Activated naive CD8-positive, alpha-beta T cell treated with anti-CD3 and anti-CD28 coated beads, Interleukin-2, amount 10 ng/mL, durations not matched to agents 7 days and 5 days (primary cell): Measurements from ENCODE around the gene HSD17B14. TPM values are rescaled to one million over a fixed set of nuclear protein-coding genes. Genes with fewer than 3 reads are reported as not detected.
A peak's percentile ranks its signal among the peaks of the same experiment; 100 is the strongest.

Experiments
- ATAC-seq: fragments of 150-1000 bp; cut with Tn5 transposase; one replicate; pipeline ENCODE4 v1.10.0; 2021; ENCODE audit warnings: low read depth, moderate library complexity
- POLR2A ChIA-PET: fragments of 350-600 bp; sonication (Branson Sonifier 250); formaldehyde crosslinking; loops from one replicate; lab custom pipeline; 2021; ENCODE audit warnings: antibody characterized with exemption; lab: Charles Lee
- DNase-seq: peaks from one replicate; pipeline ENCODE4 v3.0.0; 2021
- H3K27ac Mint-ChIP-seq: one replicate; pipeline ENCODE4 v1.8.0; 2022; ENCODE audit warnings: mild to moderate bottlenecking, mixed read lengths
- H3K27me3 Mint-ChIP-seq: one replicate; pipeline ENCODE4 v1.8.0; 2022; ENCODE audit warnings: mild to moderate bottlenecking, moderate library complexity, mixed read lengths
- H3K36me3 Mint-ChIP-seq: one replicate; pipeline ENCODE4 v1.8.0; 2021; ENCODE audit warnings: mild to moderate bottlenecking, mixed read lengths
- H3K4me1 Mint-ChIP-seq: one replicate; pipeline ENCODE4 v1.8.0; 2021; ENCODE audit warnings: mixed read lengths
- H3K4me3 Mint-ChIP-seq: one replicate; pipeline ENCODE4 v1.8.0; 2022; ENCODE audit warnings: mild to moderate bottlenecking, moderate library complexity, mixed read lengths
- H3K9me3 Mint-ChIP-seq: one replicate; pipeline ENCODE4 v1.8.0; 2021; ENCODE audit warnings: mixed read lengths
- total RNA-seq, 2 experiments: library from RNA; stranded (reverse); gene quantifications; one replicate each; pipeline ENCODE4 v1.2.3, GENCODE V29; 2021

HSD17B14 gene
- total RNA-seq, 2 experiments from 2014 or later = 2.6 to 3.3 TPM

- Mint-ChIP-seq H3K27ac (peak overlapping the region; percentile 82), H3K4me3 (peak overlapping the region; percentile 91), H3K9me3 (no peaks in the 10 kb centered on the region), H3K36me3 (no peaks in the 10 kb centered on the region), H3K27me3 (peaks cover 1% of the 10 kb centered on the region), H3K4me1 (peaks cover 15% of the 10 kb centered on the region)
- DNase-seq (peak; percentile 79), ATAC-seq (peak; percentile 83)
- POLR2A ChIA-PET = interaction anchor here (0.6 to 2.4 kb wide), 9 partner anchors 25 to 191 kb away, joined by 3 to 9 read pairs (median 3); partner anchors contain the start of genes BCAT2, CA11 and PPP1R15A
Observed at GRCh38 chr19:48837051-48837524, 797 bp upstream of the HSD17B14 start.

- DNase-seq (peak; percentile 92), ATAC-seq (peak; percentile 94)
- Mint-ChIP-seq H3K36me3 (no peaks in the 10 kb centered on the region), H3K27ac (peak overlapping the region; percentile 81), H3K4me3 (peak overlapping the region; percentile 91), H3K4me1 (peaks cover 15% of the 10 kb centered on the region), H3K27me3 (peaks cover 1% of the 10 kb centered on the region), H3K9me3 (no peaks in the 10 kb centered on the region)
- POLR2A ChIA-PET = interaction anchor here (1.0 to 2.4 kb wide), 2 partner anchors 37 to 40 kb away, joined by 3 to 9 read pairs; partner anchors contain the start of gene PPP1R15A
Observed at GRCh38 chr19:48835734-48836088, 580 bp downstream of the HSD17B14 start.

GRCh38 chr19:48833977-48834376 lies 2.3 kb downstream of the HSD17B14 start:
- POLR2A ChIA-PET = no interaction called here
- H3K9me3 Mint-ChIP-seq = no peaks in the 10 kb centered on the region
- ATAC-seq = no peak
- H3K36me3 Mint-ChIP-seq = no peaks in the 10 kb centered on the region
- H3K27ac Mint-ChIP-seq = peak overlapping the region; percentile 72
- DNase-seq = no peak
- H3K4me3 Mint-ChIP-seq = no peak overlapping the region
- peaks cover 15% of the 10 kb centered on the region for H3K4me1 Mint-ChIP-seq
- H3K27me3 Mint-ChIP-seq = peaks cover 1% of the 10 kb centered on the region

- ATAC-seq = no peak
- Mint-ChIP-seq H3K4me1 (peaks cover 15% of the 10 kb centered on the region), H3K27ac (no peak overlapping the region), H3K36me3 (no peaks in the 10 kb centered on the region), H3K9me3 (no peaks in the 10 kb centered on the region), H3K27me3 (peaks cover 1% of the 10 kb centered on the region), H3K4me3 (no peak overlapping the region)
- POLR2A ChIA-PET = interaction anchor here (1.5 kb wide), 1 partner anchor 38 kb away, joined by 5 read pairs; no protein-coding TSS in a partner anchor
- DNase-seq = no peak
Observed at GRCh38 chr19:48833049-48833448, 3.2 kb downstream of the HSD17B14 start.

- Mint-ChIP-seq H3K4me1 (peaks cover 6% of the 10 kb centered on the region), H3K27ac (no peak overlapping the region), H3K9me3 (no peaks in the 10 kb centered on the region), H3K36me3 (no peaks in the 10 kb centered on the region), H3K27me3 (peaks cover 1% of the 10 kb centered on the region), H3K4me3 (no peak overlapping the region)
- POLR2A ChIA-PET = interaction anchor here (1.1 kb wide), 1 partner anchor 24 kb away, joined by 3 read pairs; no protein-coding TSS in a partner anchor
- DNase-seq = no peak
- no peak for ATAC-seq
Observed at GRCh38 chr19:48830965-48831364, 5.3 kb downstream of the HSD17B14 start.

GRCh38 chr19:48830088-48830487 lies 6.2 kb downstream of the HSD17B14 start:
- no peak for DNase-seq

GRCh38 chr19:48826606-48827020 lies 9.7 kb downstream of the HSD17B14 start:
- no peaks in the 10 kb centered on the region for H3K36me3 Mint-ChIP-seq
- H3K4me3 Mint-ChIP-seq = no peak overlapping the region
- POLR2A ChIA-PET = no interaction called here

More at GRCh38 chr19:48830088-48830487, 6.2 kb downstream of the HSD17B14 start:
- no peak for ATAC-seq
- no peak overlapping the region for H3K27ac Mint-ChIP-seq
- H3K36me3 Mint-ChIP-seq = no peaks in the 10 kb centered on the region
- H3K9me3 Mint-ChIP-seq = no peaks in the 10 kb centered on the region
- H3K4me1 Mint-ChIP-seq = no peaks in the 10 kb centered on the region
- peaks cover 1% of the 10 kb centered on the region for H3K27me3 Mint-ChIP-seq
- POLR2A ChIA-PET = interaction anchor here (0.6 kb wide), 1 partner anchor 156 kb away, joined by 3 read pairs; no protein-coding TSS in a partner anchor
- H3K4me3 Mint-ChIP-seq = no peak overlapping the region

GRCh38 chr19:48822514-48822913 lies 13.8 kb downstream of the HSD17B14 start:
- Mint-ChIP-seq H3K27ac (no peak overlapping the region), H3K4me3 (no peak overlapping the region), H3K9me3 (no peaks in the 10 kb centered on the region), H3K36me3 (no peaks in the 10 kb centered on the region), H3K27me3 (no peaks in the 10 kb centered on the region), H3K4me1 (no peaks in the 10 kb centered on the region)
- DNase-seq = no peak
- ATAC-seq = no peak
- POLR2A ChIA-PET = no interaction called here

More at GRCh38 chr19:48826606-48827020, 9.7 kb downstream of the HSD17B14 start:
- no peaks in the 10 kb centered on the region for H3K9me3 Mint-ChIP-seq
- ATAC-seq (no peak), DNase-seq (no peak)
- H3K4me1 Mint-ChIP-seq = no peaks in the 10 kb centered on the region
- no peak overlapping the region for H3K27ac Mint-ChIP-seq
- no peaks in the 10 kb centered on the region for H3K27me3 Mint-ChIP-seq

- ATAC-seq (no peak), DNase-seq (no peak)
- Mint-ChIP-seq H3K27me3 (no peaks in the 10 kb centered on the region), H3K36me3 (no peaks in the 10 kb centered on the region), H3K4me3 (no peak overlapping the region), H3K4me1 (no peaks in the 10 kb centered on the region), H3K9me3 (no peaks in the 10 kb centered on the region), H3K27ac (no peak overlapping the region)
- POLR2A ChIA-PET = no interaction called here
Observed at GRCh38 chr19:48821633-48822032, 14.7 kb downstream of the HSD17B14 start.

GRCh38 chr19:48819366-48819816 lies 16.9 kb downstream of the HSD17B14 start:
- no peak overlapping the region for H3K4me3 Mint-ChIP-seq

GRCh38 chr19:48818234-48818820 lies 18.0 kb downstream of the HSD17B14 start:
- Mint-ChIP-seq H3K4me1 (peaks cover 5% of the 10 kb centered on the region), H3K4me3 (no peak overlapping the region), H3K9me3 (no peaks in the 10 kb centered on the region), H3K27ac (no peak overlapping the region), H3K27me3 (no peaks in the 10 kb centered on the region), H3K36me3 (no peaks in the 10 kb centered on the region)
- POLR2A ChIA-PET = interaction anchor here (0.6 kb wide), 1 partner anchor 30 kb away, joined by 3 read pairs; no protein-coding TSS in a partner anchor
- DNase-seq (no peak), ATAC-seq (no peak)

More at GRCh38 chr19:48819366-48819816, 16.9 kb downstream of the HSD17B14 start:
- no peaks in the 10 kb centered on the region for H3K36me3 Mint-ChIP-seq
- H3K27me3 Mint-ChIP-seq = no peaks in the 10 kb centered on the region
- POLR2A ChIA-PET = no interaction called here
- H3K9me3 Mint-ChIP-seq = no peaks in the 10 kb centered on the region
- ATAC-seq (no peak), DNase-seq (no peak)
- H3K4me1 Mint-ChIP-seq = peaks cover 5% of the 10 kb centered on the region
- no peak overlapping the region for H3K27ac Mint-ChIP-seq

GRCh38 chr19:48817585-48818124 lies 18.6 kb downstream of the HSD17B14 start:
- no peaks in the 10 kb centered on the region for H3K27me3 Mint-ChIP-seq
- H3K4me1 Mint-ChIP-seq = peaks cover 5% of the 10 kb centered on the region
- DNase-seq = no peak
- no peaks in the 10 kb centered on the region for H3K9me3 Mint-ChIP-seq
- H3K27ac Mint-ChIP-seq = no peak overlapping the region
- no peaks in the 10 kb centered on the region for H3K36me3 Mint-ChIP-seq
- ATAC-seq = no peak
- POLR2A ChIA-PET = interaction anchor here (0.6 kb wide), 1 partner anchor 30 kb away, joined by 3 read pairs; no protein-coding TSS in a partner anchor
- no peak overlapping the region for H3K4me3 Mint-ChIP-seq

GRCh38 chr19:48815870-48816501 lies 20.3 kb downstream of the HSD17B14 start:
- ATAC-seq = no peak
- POLR2A ChIA-PET = no interaction called here
- Mint-ChIP-seq H3K27ac (peak overlapping the region; percentile 36), H3K27me3 (no peaks in the 10 kb centered on the region), H3K4me1 (peaks cover 6% of the 10 kb centered on the region), H3K9me3 (no peaks in the 10 kb centered on the region), H3K4me3 (no peak overlapping the region), H3K36me3 (no peaks in the 10 kb centered on the region)
- no peak for DNase-seq
